WI38 (cell line): ENCODE data around the gene BLNK.

Experiments
- H3K4me3 ChIP-seq: 2 replicates; pipeline ENCODE4 v1.5.1; 2011; ENCODE audit warnings: low read depth, mild to moderate bottlenecking, control low read depth, low read length
- CTCF ChIP-seq: IDR thresholded peaks from 2 replicates; pipeline ENCODE4 v1.5.1; 2012; ENCODE audit warnings: low read depth, mild to moderate bottlenecking, control low read depth, low read length

Gene BLNK

GRCh38 chr10:96227206-96227605 lies 44.2 kb downstream of the BLNK start:
- no peak overlapping the region for H3K4me3 ChIP-seq
- TF ChIP-seq CTCF = no peak

GRCh38 chr10:96225119-96225518 lies 46.2 kb downstream of the BLNK start:
- no peak overlapping the region for H3K4me3 ChIP-seq
- TF ChIP-seq CTCF = no peak

- TF ChIP-seq CTCF = no peak
- H3K4me3 ChIP-seq = no peak overlapping the region
These were observed 48.5 kb downstream of the BLNK start for GRCh38 chr10:96222908-96223307.

GRCh38 chr10:96222441-96222840 lies 48.9 kb downstream of the BLNK start:
- no peak for TF ChIP-seq CTCF
- no peak overlapping the region for H3K4me3 ChIP-seq

- no peak for TF ChIP-seq CTCF
- H3K4me3 ChIP-seq = no peak overlapping the region
These were observed 52.5 kb downstream of the BLNK start for GRCh38 chr10:96218826-96219225.

- no peak overlapping the region for H3K4me3 ChIP-seq
- no peak for TF ChIP-seq CTCF
These were observed 53.7 kb downstream of the BLNK start for GRCh38 chr10:96217711-96218110.

- no peak for TF ChIP-seq CTCF
- H3K4me3 ChIP-seq = no peak overlapping the region
These were observed 54.6 kb downstream of the BLNK start for GRCh38 chr10:96216775-96217174.
